Cardiac atrium fibroblast (primary cell): Measurements from ENCODE around the gene KLRF1. TPM values are rescaled to one million over a fixed set of nuclear protein-coding genes. Genes with fewer than 3 reads are reported as not detected.

Experiments used
- total RNA-seq: library from RNA; depleted of rRNA; stranded (reverse); fragments of >200 nt; gene quantifications from 2 replicates; pipeline ENCODE4 v1.2.3, GENCODE V29; 2015

KLRF1 gene, protein sequence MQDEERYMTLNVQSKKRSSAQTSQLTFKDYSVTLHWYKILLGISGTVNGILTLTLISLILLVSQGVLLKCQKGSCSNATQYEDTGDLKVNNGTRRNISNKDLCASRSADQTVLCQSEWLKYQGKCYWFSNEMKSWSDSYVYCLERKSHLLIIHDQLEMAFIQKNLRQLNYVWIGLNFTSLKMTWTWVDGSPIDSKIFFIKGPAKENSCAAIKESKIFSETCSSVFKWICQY
- total RNA-seq = not detected in 2 replicates

DNA sequence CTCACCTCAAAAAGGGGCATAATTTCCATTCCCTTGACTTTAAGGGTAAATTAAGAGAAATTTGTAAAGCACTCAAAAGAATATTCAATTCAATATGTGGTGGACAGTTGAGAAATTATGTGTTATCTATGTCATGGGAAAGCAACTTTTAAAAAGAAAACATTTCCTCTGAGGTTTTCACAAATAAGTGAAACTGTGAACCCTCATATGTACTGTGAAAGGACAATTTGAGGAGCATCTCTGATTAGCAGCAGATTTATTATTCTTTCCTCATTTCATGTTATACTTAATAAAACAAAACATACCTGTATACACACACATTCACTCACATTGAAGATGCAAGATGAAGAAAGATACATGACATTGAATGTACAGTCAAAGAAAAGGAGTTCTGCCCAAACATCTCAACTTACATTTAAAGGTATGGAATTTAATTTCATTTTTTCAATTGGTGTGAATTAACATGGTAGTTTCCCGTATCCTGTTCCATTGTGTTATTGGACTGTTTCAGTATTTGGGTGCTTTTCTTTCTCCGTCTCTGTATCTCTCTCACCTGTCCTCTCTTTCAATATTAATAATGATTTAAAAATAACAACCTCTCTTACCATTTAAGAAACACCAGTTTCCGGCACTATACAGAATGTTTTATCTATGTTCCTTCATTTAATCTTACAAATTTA is at the start of gene KLRF1:
TSS of gene KLRF1 (plus strand) at position 273 of the 680 bp plus-strand sequence. CDS start at position 337, 64 bp downstream.

DNA sequence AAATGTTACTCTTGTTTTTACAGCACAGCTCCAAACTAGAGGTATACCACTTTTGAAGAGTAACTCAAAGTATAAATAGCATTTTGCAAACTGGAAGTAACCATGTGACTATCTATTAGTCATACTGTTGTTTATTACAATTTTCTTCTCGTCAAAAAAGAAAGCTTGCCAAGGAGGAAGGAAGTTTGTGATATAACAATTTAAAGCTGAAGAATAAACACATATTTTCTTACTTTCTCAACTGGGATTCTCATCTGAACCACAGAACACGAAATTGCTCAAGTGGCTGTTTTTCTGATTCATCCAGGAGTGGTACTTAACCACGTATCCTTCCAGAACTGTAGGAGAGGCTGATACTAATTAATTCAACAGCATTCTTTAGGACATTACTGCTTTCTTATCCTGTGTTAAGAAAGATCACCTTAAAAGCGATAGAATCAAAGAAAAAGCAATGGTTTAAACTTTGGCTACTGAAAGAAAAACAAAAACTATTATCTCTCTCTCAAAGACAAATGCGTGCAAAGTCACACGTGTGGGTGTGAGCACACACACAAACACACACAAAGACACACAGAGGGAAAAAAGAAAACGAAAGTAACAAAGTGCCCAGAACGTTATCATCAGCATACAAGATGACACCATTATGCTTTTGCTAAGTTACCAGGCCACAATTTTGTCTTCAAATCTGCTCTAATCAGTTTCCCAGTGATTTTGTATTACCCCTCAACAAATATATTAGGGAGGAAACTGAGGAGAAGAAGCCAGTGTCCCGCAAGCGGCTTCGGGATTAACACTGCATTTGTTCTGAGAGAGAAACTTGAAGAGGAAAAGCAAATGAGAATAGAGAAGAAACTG is 42.3 kb downstream of the KLRF1 start, which contains the start of gene CLEC2B:
TSS of gene CLEC2B (minus strand) at position 48 of the 855 bp plus-strand sequence.

DNA sequence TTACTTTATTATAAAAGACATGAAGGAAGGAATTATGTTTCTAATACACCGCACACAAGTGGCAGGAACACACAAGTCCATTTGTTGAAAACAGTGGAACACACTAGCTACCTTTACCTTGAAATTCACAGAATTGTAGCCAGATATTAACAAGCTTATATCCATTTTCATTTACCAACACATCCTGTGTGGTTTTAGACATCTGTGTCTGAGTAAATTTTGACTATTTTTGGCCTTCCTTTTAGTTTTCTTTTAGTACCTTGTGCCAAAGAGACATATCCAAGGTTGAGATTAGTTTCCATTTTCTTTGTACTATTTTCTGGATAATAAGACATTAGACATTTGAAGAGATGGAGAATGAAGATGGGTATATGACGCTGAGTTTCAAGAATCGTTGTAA is 54.0 kb downstream of the KLRF1 start, which contains the start of gene KLRF2:
TSS of gene KLRF2 (plus strand) at position 244 of the 400 bp plus-strand sequence. CDS start at position 351, 107 bp downstream.

Other genes with a start within 250 kb of the KLRF1 start
- not detected in 2 replicates for gene KLRB1, start 219.6 kb upstream of the KLRF1 start, total RNA-seq
- 0.36 and 0.97 TPM in 2 replicates for gene CLEC2D, start 157.8 kb upstream of the KLRF1 start, total RNA-seq
- not detected in 2 replicates for gene CLECL1, start 94.4 kb upstream of the KLRF1 start, total RNA-seq
- not detected in 2 replicates for gene CD69, start 66.6 kb upstream of the KLRF1 start, total RNA-seq
- 9.2 and 12.5 TPM in 2 replicates for gene CLEC2B, start 41.9 kb downstream of the KLRF1 start, total RNA-seq
- not detected in 2 replicates for gene KLRF2, start 54.0 kb downstream of the KLRF1 start, total RNA-seq
- not detected in 2 replicates for gene CLEC2A, start 104.9 kb downstream of the KLRF1 start, total RNA-seq
- not detected in 2 replicates for gene CLEC12A, start 143.9 kb downstream of the KLRF1 start, total RNA-seq
- not detected in 2 replicates for gene CLEC1B, start 171.6 kb downstream of the KLRF1 start, total RNA-seq
- not detected in 2 replicates for gene CLEC12B, start 183.1 kb downstream of the KLRF1 start, total RNA-seq
- gene CLEC9A, start 203.2 kb downstream of the KLRF1 start, total RNA-seq = not detected in 2 replicates